Activated T-helper 17 cell treated with anti-CD3 and anti-CD28 coated beads, Interleukin-2, amount 50 U/mL, for 72 hours (primary cell): ENCODE results near the gene CHMP2A. TPM values are rescaled to one million over a fixed set of nuclear protein-coding genes. Genes with fewer than 3 reads are reported as not detected.
A peak's percentile ranks its signal among the peaks of the same experiment; 100 is the strongest.
"Not testable (repeated sequence)": the region's sequence is repeated elsewhere in the genome, so short reads cannot be mapped to it uniquely, and the experiment has no call there.

Experiments used
- ATAC-seq: fragments of 150-1000 bp; cut with Tn5 transposase; replicated peaks from 2 replicates; pipeline ENCODE4 v1.10.0; 2021; ENCODE audit warnings: mild to moderate bottlenecking, moderate library complexity
- H3K27ac Mint-ChIP-seq: one replicate; pipeline ENCODE4 v1.8.0; 2022; ENCODE audit warnings: mixed read lengths
- H3K27me3 Mint-ChIP-seq: one replicate; pipeline ENCODE4 v1.8.0; 2022; ENCODE audit warnings: mixed read lengths
- H3K36me3 Mint-ChIP-seq: one replicate; pipeline ENCODE4 v1.8.0; 2022; ENCODE audit warnings: low read depth, mild to moderate bottlenecking, mixed read lengths
- H3K4me1 Mint-ChIP-seq: one replicate; pipeline ENCODE4 v1.8.0; 2022; ENCODE audit warnings: mixed read lengths
- H3K4me3 Mint-ChIP-seq: one replicate; pipeline ENCODE4 v1.8.0; 2022; ENCODE audit warnings: mild to moderate bottlenecking, mixed read lengths
- H3K9me3 Mint-ChIP-seq: one replicate; pipeline ENCODE4 v1.8.0; 2022; ENCODE audit warnings: mixed read lengths
- total RNA-seq, 2 donors: library from RNA; stranded (reverse); gene quantifications; one replicate each; pipeline ENCODE4 v1.2.3, GENCODE V29; 2022

The CHMP2A gene
- total RNA-seq, 2 donors from 2014 or later: 79.0 to 95.8 TPM

GRCh38 chr19:58542641-58543372 lies 12.1 kb downstream of the CHMP2A start:
- H3K27me3 Mint-ChIP-seq, ATAC-seq, H3K9me3 Mint-ChIP-seq: not testable (repeated sequence)
- Mint-ChIP-seq H3K4me1 (peaks cover 25% of the 10 kb centered on the region), H3K4me3 (peak overlapping the region; percentile 95), H3K36me3 (peaks cover 42% of the 10 kb centered on the region), H3K27ac (peak overlapping the region; percentile 50)

- H3K27ac Mint-ChIP-seq: peak overlapping the region; percentile 68
- H3K27me3 Mint-ChIP-seq, H3K9me3 Mint-ChIP-seq, H3K36me3 Mint-ChIP-seq, ATAC-seq: not testable (repeated sequence)
- peaks cover 11% of the 10 kb centered on the region for H3K4me1 Mint-ChIP-seq
- peak overlapping the region; percentile 79 for H3K4me3 Mint-ChIP-seq
Observed at GRCh38 chr19:58539169-58539559, 15.7 kb downstream of the CHMP2A start.

GRCh38 chr19:58538257-58539168 lies 16.4 kb downstream of the CHMP2A start:
- H3K4me1 Mint-ChIP-seq: peaks cover 5% of the 10 kb centered on the region
- ATAC-seq: peak; percentile 80
- peaks cover under 1% of the 10 kb centered on the region for H3K36me3 Mint-ChIP-seq
- H3K4me3 Mint-ChIP-seq: peak overlapping the region; percentile 79
- no peaks in the 10 kb centered on the region for H3K9me3 Mint-ChIP-seq
- H3K27ac Mint-ChIP-seq: peak overlapping the region; percentile 84
- no peaks in the 10 kb centered on the region for H3K27me3 Mint-ChIP-seq

- Mint-ChIP-seq H3K9me3 (no peaks in the 10 kb centered on the region), H3K27me3 (no peaks in the 10 kb centered on the region), H3K27ac (no peak overlapping the region), H3K36me3 (no peaks in the 10 kb centered on the region), H3K4me3 (peak overlapping the region; percentile 79), H3K4me1 (peaks cover 5% of the 10 kb centered on the region)
- no peak for ATAC-seq
Observed at GRCh38 chr19:58536852-58537798, 17.8 kb downstream of the CHMP2A start.

GRCh38 chr19:58535857-58536256 lies 19.0 kb downstream of the CHMP2A start:
- Mint-ChIP-seq H3K4me1 (peaks cover 5% of the 10 kb centered on the region), H3K36me3 (no peaks in the 10 kb centered on the region), H3K4me3 (no peak overlapping the region), H3K9me3 (no peaks in the 10 kb centered on the region), H3K27me3 (no peaks in the 10 kb centered on the region), H3K27ac (no peak overlapping the region)
- no peak for ATAC-seq

GRCh38 chr19:58531034-58531840 lies 23.7 kb downstream of the CHMP2A start:
- Mint-ChIP-seq H3K36me3 (no peaks in the 10 kb centered on the region), H3K27ac (no peak overlapping the region), H3K4me1 (no peaks in the 10 kb centered on the region), H3K27me3 (no peaks in the 10 kb centered on the region), H3K4me3 (no peak overlapping the region), H3K9me3 (no peaks in the 10 kb centered on the region)
- no peak for ATAC-seq

- H3K4me1 Mint-ChIP-seq: no peaks in the 10 kb centered on the region
- ATAC-seq: no peak
- H3K36me3 Mint-ChIP-seq: no peaks in the 10 kb centered on the region
- H3K27me3 Mint-ChIP-seq: no peaks in the 10 kb centered on the region
- no peak overlapping the region for H3K27ac Mint-ChIP-seq
- H3K9me3 Mint-ChIP-seq: no peaks in the 10 kb centered on the region
- H3K4me3 Mint-ChIP-seq: no peak overlapping the region
Observed at GRCh38 chr19:58529405-58529804, 25.5 kb downstream of the CHMP2A start.

GRCh38 chr19:58522709-58523108 lies 32.2 kb downstream of the CHMP2A start:
- Mint-ChIP-seq H3K36me3 (peaks cover 21% of the 10 kb centered on the region), H3K27me3 (no peaks in the 10 kb centered on the region), H3K4me1 (peaks cover 11% of the 10 kb centered on the region), H3K27ac (peak overlapping the region; percentile 33), H3K4me3 (no peak overlapping the region), H3K9me3 (no peaks in the 10 kb centered on the region)
- no peak for ATAC-seq

- H3K27me3 Mint-ChIP-seq: no peaks in the 10 kb centered on the region
- no peak for ATAC-seq
- H3K9me3 Mint-ChIP-seq: no peaks in the 10 kb centered on the region
- H3K27ac Mint-ChIP-seq: no peak overlapping the region
- peaks cover 11% of the 10 kb centered on the region for H3K4me1 Mint-ChIP-seq
- H3K4me3 Mint-ChIP-seq: peak overlapping the region; percentile 32
- H3K36me3 Mint-ChIP-seq: peaks cover 21% of the 10 kb centered on the region
Observed at GRCh38 chr19:58521651-58522050, 33.3 kb downstream of the CHMP2A start.

GRCh38 chr19:58520257-58520599 lies 34.7 kb downstream of the CHMP2A start:
- ATAC-seq: no peak
- H3K4me1 Mint-ChIP-seq: peaks cover 18% of the 10 kb centered on the region
- H3K27me3 Mint-ChIP-seq: no peaks in the 10 kb centered on the region
- peak overlapping the region; percentile 89 for H3K4me3 Mint-ChIP-seq
- no peaks in the 10 kb centered on the region for H3K9me3 Mint-ChIP-seq
- peak overlapping the region; percentile 96 for H3K27ac Mint-ChIP-seq
- peaks cover 29% of the 10 kb centered on the region for H3K36me3 Mint-ChIP-seq

GRCh38 chr19:58519355-58520256 lies 35.3 kb downstream of the CHMP2A start, which contains the start of gene ZBTB45:
Gene ZBTB45, minus strand, starts transcription at chr19:58519810. Its CDS starts 2,137 bp downstream, at chr19:58517673.
- ATAC-seq: peak; percentile 86
- H3K4me3 Mint-ChIP-seq: peak within 1 kb of the TSS; percentile 89
- no peaks in the 10 kb centered on the region for H3K9me3 Mint-ChIP-seq
- peak within 1 kb of the TSS; percentile 96 for H3K27ac Mint-ChIP-seq
- peaks cover 36% of the 10 kb centered on the region for H3K36me3 Mint-ChIP-seq
- no peaks in the 10 kb centered on the region for H3K27me3 Mint-ChIP-seq
- peaks cover 18% of the 10 kb centered on the region for H3K4me1 Mint-ChIP-seq

GRCh38 chr19:58519087-58519354 lies 35.9 kb downstream of the CHMP2A start:
- no peaks in the 10 kb centered on the region for H3K27me3 Mint-ChIP-seq
- peaks cover 18% of the 10 kb centered on the region for H3K4me1 Mint-ChIP-seq
- ATAC-seq: peak; percentile 30
- peak overlapping the region; percentile 96 for H3K27ac Mint-ChIP-seq
- peak overlapping the region; percentile 89 for H3K4me3 Mint-ChIP-seq
- peaks cover 36% of the 10 kb centered on the region for H3K36me3 Mint-ChIP-seq
- H3K9me3 Mint-ChIP-seq: no peaks in the 10 kb centered on the region
